GM12872 (cell line): Measurements from ENCODE around the gene GPSM3.

Source experiments
- TF ChIP-seq, protein P1 (sequence below): IDR thresholded peaks from 3 replicates; pipeline ENCODE4 v1.5.1; 2011; ENCODE audit warnings: low read depth, mild to moderate bottlenecking, low read length, moderate library complexity; ENCODE audit not compliant: insufficient read depth

GPSM3 gene

DNA sequence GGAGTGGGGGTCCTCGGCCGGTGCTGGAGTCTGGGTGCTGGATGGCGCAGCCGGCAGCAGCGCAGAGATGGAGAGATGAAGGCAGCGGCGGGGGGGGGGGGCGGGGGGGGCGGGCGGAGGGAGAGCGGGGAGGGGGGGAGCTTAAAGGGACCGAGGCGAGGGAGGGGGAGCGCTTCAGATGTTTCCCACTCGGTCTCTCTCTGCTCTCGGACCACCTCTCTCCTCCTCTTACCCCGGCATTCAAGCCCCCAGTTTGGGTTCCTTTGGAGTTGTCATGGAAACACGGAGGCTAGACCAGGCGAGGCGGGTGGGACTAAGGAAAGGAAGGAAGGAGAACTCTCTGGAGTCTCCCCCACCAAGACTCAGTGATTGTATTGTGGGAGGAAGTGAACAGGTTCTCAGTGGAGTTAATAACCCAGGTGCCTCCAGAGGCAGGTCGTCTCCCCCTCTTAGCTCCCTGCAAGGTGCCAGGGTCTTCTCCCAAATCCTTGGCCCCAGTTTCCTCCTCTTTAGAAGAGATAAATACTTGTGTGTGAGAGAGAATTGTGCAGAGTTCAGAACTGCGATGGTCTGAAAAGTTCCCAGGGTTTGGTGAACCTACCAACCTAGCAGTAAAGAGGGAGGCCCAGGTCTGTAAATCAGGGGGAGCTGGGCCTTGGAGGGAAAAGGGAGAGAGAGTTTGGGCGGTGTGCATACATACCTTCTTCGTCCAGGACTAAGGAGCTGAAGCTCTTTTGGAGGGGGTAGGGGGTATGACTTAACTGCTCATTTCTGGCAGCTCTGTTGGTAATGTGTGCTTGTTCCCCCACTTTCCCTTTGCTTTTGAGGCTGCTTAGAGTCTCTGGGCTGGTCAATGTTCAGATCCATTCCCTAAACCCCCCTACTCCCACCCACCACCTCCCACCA, 40.3 kb downstream of the GPSM3 start, which contains the start of gene PRRT1:
Gene PRRT1 (minus strand): TSS at position 77 of the 906 bp plus-strand sequence. CDS start 112 bp downstream, outside the sequence.
- TF ChIP-seq, protein P1, sequence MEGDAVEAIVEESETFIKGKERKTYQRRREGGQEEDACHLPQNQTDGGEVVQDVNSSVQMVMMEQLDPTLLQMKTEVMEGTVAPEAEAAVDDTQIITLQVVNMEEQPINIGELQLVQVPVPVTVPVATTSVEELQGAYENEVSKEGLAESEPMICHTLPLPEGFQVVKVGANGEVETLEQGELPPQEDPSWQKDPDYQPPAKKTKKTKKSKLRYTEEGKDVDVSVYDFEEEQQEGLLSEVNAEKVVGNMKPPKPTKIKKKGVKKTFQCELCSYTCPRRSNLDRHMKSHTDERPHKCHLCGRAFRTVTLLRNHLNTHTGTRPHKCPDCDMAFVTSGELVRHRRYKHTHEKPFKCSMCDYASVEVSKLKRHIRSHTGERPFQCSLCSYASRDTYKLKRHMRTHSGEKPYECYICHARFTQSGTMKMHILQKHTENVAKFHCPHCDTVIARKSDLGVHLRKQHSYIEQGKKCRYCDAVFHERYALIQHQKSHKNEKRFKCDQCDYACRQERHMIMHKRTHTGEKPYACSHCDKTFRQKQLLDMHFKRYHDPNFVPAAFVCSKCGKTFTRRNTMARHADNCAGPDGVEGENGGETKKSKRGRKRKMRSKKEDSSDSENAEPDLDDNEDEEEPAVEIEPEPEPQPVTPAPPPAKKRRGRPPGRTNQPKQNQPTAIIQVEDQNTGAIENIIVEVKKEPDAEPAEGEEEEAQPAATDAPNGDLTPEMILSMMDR: no peak

DNA sequence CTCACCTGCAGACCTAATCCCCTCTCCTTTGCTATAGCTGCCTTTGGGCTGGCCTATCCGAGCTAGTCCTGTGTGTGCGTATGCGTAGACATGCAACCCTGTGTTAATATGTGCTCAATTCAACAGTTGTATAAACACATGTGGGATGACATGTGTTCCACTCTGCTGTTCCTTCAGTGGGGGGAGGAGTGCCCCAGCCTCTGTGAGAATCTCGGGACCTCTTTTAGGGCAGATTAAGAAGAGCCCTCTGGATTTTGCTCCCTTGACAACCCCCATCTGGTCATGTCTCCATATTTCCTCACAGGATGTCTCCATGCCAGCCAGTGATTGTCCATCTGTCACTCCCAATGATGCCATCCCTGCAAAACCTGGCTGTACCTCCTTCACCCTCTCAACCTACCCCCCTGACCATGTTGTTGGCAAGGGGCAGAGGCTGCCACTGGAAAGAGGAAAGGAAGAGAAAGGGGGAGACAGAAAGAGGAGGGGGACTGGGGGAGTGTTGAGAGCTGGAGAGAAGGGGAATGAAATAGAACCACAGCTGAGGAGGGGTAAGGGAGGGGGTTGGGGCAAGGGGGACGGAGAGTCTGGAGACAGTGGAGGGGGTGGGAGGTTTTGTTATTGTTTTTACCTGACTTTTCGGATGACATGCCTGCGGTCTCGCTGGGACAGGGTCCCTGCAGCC, 41.1 kb downstream of the GPSM3 start:
- TF ChIP-seq, protein P1: no peak

GRCh38 chr6:32149932-32150870, 42.2 kb downstream of the GPSM3 start:
- TF ChIP-seq, protein P1: no peak

GRCh38 chr6:32149092-32149755, 43.2 kb downstream of the GPSM3 start:
- TF ChIP-seq, protein P1: no peak

DNA sequence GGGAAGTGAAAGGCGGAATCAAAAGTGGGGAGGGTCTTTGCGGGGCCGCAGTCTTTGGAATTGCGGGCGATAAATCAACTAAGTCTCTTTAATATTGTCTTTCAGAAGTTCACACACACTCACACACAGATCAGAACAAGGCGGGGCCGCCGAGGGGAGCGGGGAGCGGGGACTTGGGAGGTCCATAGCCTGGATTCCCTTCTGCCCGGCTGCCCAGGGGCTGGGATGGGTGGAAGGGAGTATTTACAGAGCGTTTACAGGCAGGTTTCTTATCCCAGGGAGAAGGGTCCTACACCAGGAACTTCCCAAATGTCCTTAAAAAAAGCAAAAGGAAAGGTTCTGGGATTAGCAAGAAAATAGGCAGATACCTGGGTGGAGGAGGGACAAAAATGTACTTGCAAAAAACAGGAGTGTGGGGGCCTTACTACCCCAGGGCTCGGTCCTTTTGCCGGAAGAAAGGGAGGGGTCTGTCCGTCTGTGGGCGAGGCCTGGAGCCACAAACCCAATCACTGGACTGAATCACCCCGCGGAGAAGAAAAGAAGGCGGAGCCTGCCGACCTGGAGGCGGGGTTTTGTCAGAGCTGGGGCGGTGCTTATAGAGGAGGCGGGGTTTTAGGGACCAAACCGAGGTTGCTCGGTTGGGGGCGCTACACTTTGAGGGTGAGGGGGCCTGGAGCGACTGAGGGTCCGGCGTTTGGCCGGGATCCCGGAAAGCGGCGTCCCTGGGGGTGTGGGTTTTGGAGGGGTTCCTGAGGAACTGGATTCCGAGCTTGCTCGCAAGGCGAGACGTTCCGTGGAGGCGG, 44.0 kb downstream of the GPSM3 start:
- TF ChIP-seq, protein P1: peak; percentile 22; the same call in 1 of the 3 replicates

DNA sequence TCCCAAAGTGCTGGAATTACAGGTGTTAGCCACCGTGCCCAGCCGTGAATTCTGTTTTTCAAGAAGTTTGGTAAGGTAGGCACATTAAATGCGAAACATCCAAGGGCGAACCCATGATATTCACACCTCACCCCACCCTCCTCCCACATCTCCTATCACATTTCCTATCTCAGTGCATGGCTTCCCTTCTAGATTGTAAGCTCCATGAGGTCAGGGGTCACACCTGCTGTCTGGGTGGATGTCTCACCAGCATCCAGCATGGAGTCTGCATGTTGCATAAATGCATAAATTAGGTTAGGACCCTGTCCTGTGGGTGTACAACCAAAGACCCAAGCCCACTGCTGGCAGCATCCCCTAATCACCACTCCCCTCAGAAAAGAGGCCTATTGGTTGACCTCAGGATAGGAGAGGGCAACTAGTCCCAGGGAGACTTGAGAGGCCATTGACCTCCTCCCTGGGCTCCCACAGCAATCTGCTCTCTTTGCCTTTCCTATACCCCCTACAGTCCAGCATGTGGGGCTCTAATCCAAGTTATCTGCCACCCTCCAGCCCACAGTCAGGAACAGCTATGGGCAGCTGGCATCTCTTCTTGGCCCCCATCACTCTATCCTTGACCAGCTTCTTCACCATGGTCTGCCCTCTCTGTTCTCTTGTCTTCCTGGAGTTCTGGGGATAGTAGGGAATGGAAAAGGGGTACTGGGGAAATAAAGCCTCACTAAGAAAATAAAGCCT, 44.9 kb downstream of the GPSM3 start:
- TF ChIP-seq, protein P1: no peak; the same call in 2 of the 3 replicates
